IMR-90 (cell line): ENCODE data around the gene BEAN1. TPM values are rescaled to one million over a fixed set of nuclear protein-coding genes. Genes with fewer than 3 reads are reported as not detected.

Experiments
- ATAC-seq: fragments of 200-7000 bp; cut with Tn5 transposase; 2 replicates; pipeline ENCODE4 v1.9.1; 2020; ENCODE audit warnings: low read depth, mild to moderate bottlenecking, moderate library complexity
- BruUV-seq: library from RNA; stranded (reverse); fragments of 400-500 nt; replicated peaks from 2 replicates; lab custom pipeline; 2021; lab: Mats Ljungman, UMichigan
- CTCF ChIA-PET: fragments of 300-600 bp; formaldehyde crosslinking; extraction: SDS; loops from one replicate; lab custom pipeline; 2021; ENCODE audit warnings: antibody characterized with exemption; lab: Yijun Ruan, JAX
- POLR2A ChIA-PET: fragments of 300-600 bp; sonication (Branson Sonifier 250); formaldehyde crosslinking; loops from one replicate; lab custom pipeline; 2022; ENCODE audit warnings: antibody characterized with exemption; ENCODE audit not compliant: unreplicated experiment; lab: Charles Lee
- DNase-seq: peaks from one replicate; pipeline ENCODE4 v3.0.0; 2013
- H2AFZ ChIP-seq: replicated peaks from 2 replicates; pipeline ENCODE3; 2013; ENCODE audit warnings: low read length, mild to moderate bottlenecking; ENCODE audit not compliant: poor library complexity
- H2AK5ac ChIP-seq: 2 replicates; pipeline ENCODE4 v1.6.1; 2013; ENCODE audit warnings: low read depth, low read length, inconsistent platforms
- H2AK9ac ChIP-seq: replicated peaks from 2 replicates; pipeline ENCODE3; 2013; ENCODE audit warnings: mild to moderate bottlenecking, low read depth, low read length, moderate library complexity; ENCODE audit not compliant: poor library complexity
- H2BK120ac ChIP-seq: 2 replicates; pipeline ENCODE4 v1.6.1; 2013; ENCODE audit warnings: low read depth, low read length, inconsistent platforms
- H2BK15ac ChIP-seq: 3 replicates; pipeline ENCODE4 v1.6.1; 2013; ENCODE audit warnings: low read depth, low read length, inconsistent platforms
- H2BK20ac ChIP-seq: 2 replicates; pipeline ENCODE4 v1.6.1; 2013; ENCODE audit warnings: low read depth, mild to moderate bottlenecking, inconsistent platforms, low read length, moderate library complexity
- H2BK5ac ChIP-seq: 2 replicates; pipeline ENCODE4 v1.6.1; 2013; ENCODE audit warnings: mild to moderate bottlenecking, low read depth, low read length, inconsistent platforms; ENCODE audit not compliant: poor library complexity, severe bottlenecking
- H3K14ac ChIP-seq: replicated peaks from 2 replicates; pipeline ENCODE4 v1.6.1; 2013; ENCODE audit warnings: low read depth, low read length, inconsistent platforms
- H3K18ac ChIP-seq: 2 replicates; pipeline ENCODE4 v1.6.1; 2013; ENCODE audit warnings: low read depth, low read length, control low read depth
- H3K23ac ChIP-seq: 2 replicates; pipeline ENCODE4 v1.6.1; 2013; ENCODE audit warnings: low read depth, low read length, inconsistent platforms
- H3K27ac ChIP-seq: 2 replicates; pipeline ENCODE4 v1.5.1; 2013; ENCODE audit warnings: mild to moderate bottlenecking, control low read depth, low read length; ENCODE audit not compliant: insufficient read depth
- H3K27me3 ChIP-seq: 2 replicates; pipeline ENCODE4 v1.6.1; 2013; ENCODE audit warnings: low read length; ENCODE audit not compliant: control insufficient read depth, insufficient read depth
- H3K36me3 ChIP-seq: 2 replicates; pipeline ENCODE4 v1.6.1; 2013; ENCODE audit warnings: low read length, mixed read lengths; ENCODE audit not compliant: control insufficient read depth, insufficient read depth
- H3K4ac ChIP-seq: 2 replicates; pipeline ENCODE4 v1.6.1; 2013; ENCODE audit warnings: low read depth, low read length, inconsistent platforms
- H3K4me1 ChIP-seq: 2 replicates; pipeline ENCODE4 v1.6.1; 2013; ENCODE audit warnings: low read length, mixed read lengths; ENCODE audit not compliant: control insufficient read depth, insufficient read depth
- H3K4me2 ChIP-seq: 2 replicates; pipeline ENCODE4 v1.6.1; 2013; ENCODE audit warnings: low read depth, mild to moderate bottlenecking, control low read depth, low read length, moderate library complexity
- H3K4me3 ChIP-seq: 2 replicates; pipeline ENCODE4 v1.5.1; 2013; ENCODE audit warnings: low read depth, mild to moderate bottlenecking, control low read depth, low read length, moderate library complexity; ENCODE audit not compliant: insufficient read depth
- H3K56ac ChIP-seq: 2 replicates; pipeline ENCODE4 v1.6.1; 2013; ENCODE audit warnings: low read length, inconsistent platforms; ENCODE audit not compliant: insufficient read depth; ENCODE audit errors: extremely low read depth
- H3K79me1 ChIP-seq, 2 experiments: 2 replicates each; pipeline ENCODE4 v1.6.1; 2013; ENCODE audit warnings: low read length in 2 of 2, inconsistent platforms in 1 of 2, low read depth in 1 of 2
- H3K9ac ChIP-seq: 2 replicates; pipeline ENCODE4 v1.6.1; 2013; ENCODE audit warnings: low read depth, low read length, control low read depth
- H3K9me1 ChIP-seq: 2 replicates; pipeline ENCODE4 v1.6.1; 2013; ENCODE audit warnings: low read length, inconsistent platforms; ENCODE audit not compliant: insufficient read depth
- H3K9me3 ChIP-seq: 2 replicates; pipeline ENCODE4 v1.6.1; 2013; ENCODE audit warnings: low read length; ENCODE audit not compliant: control insufficient read depth, insufficient read depth
- H4K20me1 ChIP-seq: 2 replicates; pipeline ENCODE4 v1.6.1; 2013; ENCODE audit warnings: low read length, inconsistent platforms; ENCODE audit not compliant: insufficient read depth
- H4K5ac ChIP-seq: 2 replicates; pipeline ENCODE4 v1.6.1; 2013; ENCODE audit warnings: mild to moderate bottlenecking, low read depth, low read length, control low read depth
- H4K8ac ChIP-seq, 2 experiments: 2 replicates each; pipeline ENCODE4 v1.6.1; 2013; ENCODE audit warnings: low read depth in 2 of 2, low read length in 2 of 2, control low read depth in 1 of 2, inconsistent platforms in 1 of 2
- H4K91ac ChIP-seq: 2 replicates; pipeline ENCODE4 v1.6.1; 2013; ENCODE audit warnings: low read depth, low read length, inconsistent platforms; ENCODE audit not compliant: insufficient read depth
- BHLHE40 ChIP-seq: fragments of 150-350 bp; IDR thresholded peaks from 2 replicates; pipeline ENCODE4 v1.6.1; 2016; ENCODE audit warnings: mild to moderate bottlenecking, low read depth, low read length
- CEBPB ChIP-seq: IDR thresholded peaks from 2 replicates; pipeline ENCODE4 v1.6.1; 2012; ENCODE audit warnings: low read depth, low read length, improper control_type of control experiment
- CHD1 ChIP-seq: IDR thresholded peaks from 2 replicates; pipeline ENCODE4 v1.6.1; 2012; ENCODE audit warnings: low read depth, low read length, improper control_type of control experiment
- ELK1 ChIP-seq: fragments of 150-350 bp; IDR thresholded peaks from 2 replicates; pipeline ENCODE4 v1.6.1; 2016; ENCODE audit warnings: low read depth, mild to moderate bottlenecking, low read length, moderate library complexity, borderline replicate concordance
- FOS ChIP-seq: fragments of 150-350 bp; IDR thresholded peaks from 2 replicates; pipeline ENCODE4 v1.6.1; 2016; ENCODE audit warnings: low read depth, low read length
- MAFK ChIP-seq: IDR thresholded peaks from 2 replicates; pipeline ENCODE4 v1.6.1; 2012; ENCODE audit warnings: low read depth, low read length, improper control_type of control experiment
- MAZ ChIP-seq: IDR thresholded peaks from 2 replicates; pipeline ENCODE4 v1.6.1; 2012; ENCODE audit warnings: low read depth, mild to moderate bottlenecking, low read length, improper control_type of control experiment, moderate library complexity, borderline replicate concordance
- MXI1 ChIP-seq: IDR thresholded peaks from 2 replicates; pipeline ENCODE4 v1.6.1; 2012; ENCODE audit warnings: low read depth, mild to moderate bottlenecking, low read length, moderate library complexity, borderline replicate concordance
- NFE2L2 ChIP-seq: fragments of 150-350 bp; IDR thresholded peaks from 2 replicates; pipeline ENCODE4 v1.6.1; 2016; ENCODE audit warnings: low read depth, mild to moderate bottlenecking, low read length
- POLR2A ChIP-seq: IDR thresholded peaks from 2 replicates; pipeline ENCODE4 v1.6.1; 2012; ENCODE audit warnings: mild to moderate bottlenecking, low read depth, low read length
- RAD21 ChIP-seq: IDR thresholded peaks from 2 replicates; pipeline ENCODE4 v1.6.1; 2012; ENCODE audit warnings: low read length, improper control_type of control experiment
- RCOR1 ChIP-seq: IDR thresholded peaks from 2 replicates; pipeline ENCODE4 v1.6.1; 2012; ENCODE audit warnings: mild to moderate bottlenecking, low read length, improper control_type of control experiment; ENCODE audit not compliant: insufficient replicate concordance
- RFX5 ChIP-seq: IDR thresholded peaks from 2 replicates; pipeline ENCODE4 v1.8.0; 2012; ENCODE audit warnings: low read depth, mild to moderate bottlenecking, low read length, moderate library complexity
- SMC3 ChIP-seq: fragments of 150-350 bp; IDR thresholded peaks from 2 replicates; pipeline ENCODE4 v1.6.1; 2016; ENCODE audit warnings: low read depth, mild to moderate bottlenecking, antibody characterized with exemption, low read length, moderate library complexity
- USF2 ChIP-seq: fragments of 150-350 bp; IDR thresholded peaks from 2 replicates; pipeline ENCODE4 v1.6.1; 2017; ENCODE audit warnings: mild to moderate bottlenecking, antibody characterized with exemption, low read length, low read depth
- WGBS, 2 experiments: methylation state at CpG; one replicate each; pipeline versions ENCODE4 v1.1.5 to v1.1.7; 2013; ENCODE audit warnings: missing lambda C conversion rate in 2 of 2; ENCODE audit not compliant: insufficient read length in 1 of 2; ENCODE audit errors: extremely low coverage in 2 of 2; 5-methylcytosine and 5-hydroxymethylcytosine counted together
- dilution Hi-C: fragments of 300-500 bp; cut with HindIII; formaldehyde crosslinking; loops from one replicate; pipeline ENCODE4 v1.14.3; 2018; ENCODE audit warnings: low sequenced_read_pairs; ENCODE audit not compliant: unreplicated experiment
- in situ Hi-C: fragments of 300-500 bp; cut with MboI; formaldehyde crosslinking; loops from 3 replicates; pipeline ENCODE4 v1.14.3; 2019; ENCODE audit warnings: low sequenced_read_pairs, inconsistent platforms, mixed read lengths
- intact Hi-C: fragments of 100-400 bp; cut with micrococcal nuclease; formaldehyde crosslinking; loops from 2 replicates; pipeline ENCODE4 v1.10.0; 2022
- polyA plus RNA-seq, 3 experiments: library from polyadenylated mRNA; depleted of rRNA; stranded (reverse); fragments of >200 nt; gene quantifications; 2 replicates each; pipeline ENCODE4 v1.2.3, GENCODE V29; 2012; ENCODE audit warnings: low replicate concordance in 1 of 3
- total RNA-seq: library from RNA; depleted of rRNA; stranded (reverse); fragments of >200 nt; gene quantifications from 2 replicates; pipeline ENCODE4 v1.2.3, GENCODE V29; 2012
- TF ChIP-seq, protein P1 (sequence below): conservative IDR thresholded peaks from 2 replicates; pipeline ENCODE4 v1.5.1; 2012; ENCODE audit warnings: mild to moderate bottlenecking, low read depth, low read length, improper control_type of control experiment

Gene BEAN1
- total and polyA plus RNA-seq, 2 of the 4 experiments (the other 2 are of a cell fraction), result not detected

DNA sequence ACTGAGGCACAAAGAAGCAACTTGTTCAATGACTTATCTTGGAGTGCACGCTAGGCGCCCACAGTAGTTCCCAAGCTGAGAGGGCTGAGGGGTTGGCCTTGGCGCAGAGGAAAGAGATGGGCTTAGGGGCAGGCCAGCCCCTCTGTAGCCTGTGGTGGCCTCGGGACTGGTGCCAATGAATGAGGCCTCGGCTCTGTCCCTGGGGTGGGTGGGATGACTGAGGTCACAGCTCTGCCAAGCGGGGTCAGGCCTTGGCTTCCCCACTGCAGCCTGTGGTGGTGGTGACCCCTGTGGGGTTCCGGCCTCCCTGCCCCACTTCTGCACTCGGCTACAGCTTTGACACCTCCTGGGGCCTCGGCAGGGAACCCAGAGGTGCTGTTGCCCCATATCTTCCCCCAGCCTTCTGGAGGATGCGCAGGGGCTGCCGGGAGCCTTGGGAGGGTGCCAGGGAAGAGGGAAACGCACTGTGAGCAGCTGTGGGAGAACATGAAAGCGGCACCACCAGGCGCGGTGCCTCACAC, 46.0 kb downstream of the BEAN1 start:
- Histone ChIP-seq H2BK5ac (no peak overlapping the region), H3K4me2 (no peak overlapping the region), H3K23ac (no peak overlapping the region), H3K27ac (no peak overlapping the region), H2BK20ac (no peak overlapping the region), H4K8ac (no peak overlapping the region), H3K9me1 (no peaks in the 10 kb centered on the region), H3K4me3 (no peak overlapping the region), H3K4me1 (no peaks in the 10 kb centered on the region), H4K5ac (no peak overlapping the region), H2BK120ac (no peak overlapping the region), H3K9me3 (no peaks in the 10 kb centered on the region), H3K27me3 (peaks cover 44% of the 10 kb centered on the region; the same call in 1 of the 2 replicates), H3K4ac (no peak overlapping the region), H3K79me1 (no peaks in the 10 kb centered on the region), H3K18ac (no peak overlapping the region), H2AFZ (no peak overlapping the region), H3K14ac (no peak overlapping the region), H3K36me3 (no peaks in the 10 kb centered on the region), H3K56ac (no peak overlapping the region), H4K20me1 (no peaks in the 10 kb centered on the region), H3K9ac (no peak overlapping the region), H4K91ac (no peak overlapping the region), H2BK15ac (no peak overlapping the region), H2AK9ac (no peak overlapping the region), H2AK5ac (no peak overlapping the region)
- dilution Hi-C loops (no loop called here), intact Hi-C loops (no loop called here), in situ Hi-C loops (no loop called here)
- no peak for TF ChIP-seq RCOR1
- TF ChIP-seq CHD1, result no peak
- no peak for TF ChIP-seq NFE2L2
- TF ChIP-seq RAD21, result no peak
- no peak for TF ChIP-seq MXI1
- no peak for TF ChIP-seq MAFK
- TF ChIP-seq FOS, result no peak
- TF ChIP-seq RFX5, result no peak
- TF ChIP-seq MAZ, result no peak
- no peak for TF ChIP-seq USF2
- TF ChIP-seq BHLHE40, result no peak
- TF ChIP-seq ELK1, result no peak
- TF ChIP-seq, protein P1, sequence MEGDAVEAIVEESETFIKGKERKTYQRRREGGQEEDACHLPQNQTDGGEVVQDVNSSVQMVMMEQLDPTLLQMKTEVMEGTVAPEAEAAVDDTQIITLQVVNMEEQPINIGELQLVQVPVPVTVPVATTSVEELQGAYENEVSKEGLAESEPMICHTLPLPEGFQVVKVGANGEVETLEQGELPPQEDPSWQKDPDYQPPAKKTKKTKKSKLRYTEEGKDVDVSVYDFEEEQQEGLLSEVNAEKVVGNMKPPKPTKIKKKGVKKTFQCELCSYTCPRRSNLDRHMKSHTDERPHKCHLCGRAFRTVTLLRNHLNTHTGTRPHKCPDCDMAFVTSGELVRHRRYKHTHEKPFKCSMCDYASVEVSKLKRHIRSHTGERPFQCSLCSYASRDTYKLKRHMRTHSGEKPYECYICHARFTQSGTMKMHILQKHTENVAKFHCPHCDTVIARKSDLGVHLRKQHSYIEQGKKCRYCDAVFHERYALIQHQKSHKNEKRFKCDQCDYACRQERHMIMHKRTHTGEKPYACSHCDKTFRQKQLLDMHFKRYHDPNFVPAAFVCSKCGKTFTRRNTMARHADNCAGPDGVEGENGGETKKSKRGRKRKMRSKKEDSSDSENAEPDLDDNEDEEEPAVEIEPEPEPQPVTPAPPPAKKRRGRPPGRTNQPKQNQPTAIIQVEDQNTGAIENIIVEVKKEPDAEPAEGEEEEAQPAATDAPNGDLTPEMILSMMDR, result no peak
- TF ChIP-seq CEBPB, result no peak
- no peak for TF ChIP-seq POLR2A
- no peak for TF ChIP-seq SMC3
- no peak for DNase-seq
- POLR2A ChIA-PET, result no interaction called here
- CTCF ChIA-PET, result no interaction called here
- BruUV-seq, result no TSS peak
- WGBS, 2 experiments, result 95% methylated on average over 3 of the region's 15 CpGs; no CpG with 5 or more reads in 1 of the 2 experiments
- ATAC-seq, result no peak
